DMS53 treated with DMSO at 0.1 percent for 48 hours (cell line): ENCODE results near the gene UBA1.

Experiments
- DNase-seq: peaks from one replicate; lab custom pipeline; 2025; ENCODE audit not compliant: unreplicated experiment; lab: John Stamatoyannopoulos, UW

Gene UBA1

DNA sequence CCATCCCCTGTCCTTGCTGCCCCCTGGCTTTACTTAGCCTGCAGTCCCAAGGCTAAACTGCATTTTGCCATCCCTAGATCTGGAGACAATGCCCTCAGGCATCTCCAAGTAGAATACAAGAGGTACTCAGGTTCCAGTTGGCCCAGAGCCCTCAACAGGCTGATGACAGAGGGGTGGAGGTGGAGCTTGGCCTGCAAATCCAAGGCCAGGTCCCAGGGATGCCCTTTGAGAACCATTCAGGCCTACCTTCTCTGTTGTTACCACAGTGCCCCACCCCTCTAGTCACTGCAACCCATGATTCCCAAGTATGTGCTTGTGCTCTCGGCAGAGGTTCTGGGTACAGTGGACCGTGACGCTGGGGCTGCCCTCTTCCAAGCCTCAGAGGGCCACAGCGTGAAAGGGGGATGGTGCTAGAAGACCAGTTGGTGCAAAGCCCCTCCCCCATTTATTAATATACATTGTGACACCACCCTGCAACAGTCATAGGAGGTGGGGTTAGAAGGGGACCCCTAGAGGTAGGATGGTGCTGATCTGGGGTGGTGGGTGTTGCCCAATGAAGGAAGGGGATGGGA is 6.4 kb upstream of the UBA1 start:
- no peak for DNase-seq

GRCh38 chrX:47189906-47190305 is 3.7 kb upstream of the UBA1 start:
- DNase-seq = no peak

GRCh38 chrX:47190445-47191269 is 3.0 kb upstream of the UBA1 start:
- peak; percentile 85 for DNase-seq

DNA sequence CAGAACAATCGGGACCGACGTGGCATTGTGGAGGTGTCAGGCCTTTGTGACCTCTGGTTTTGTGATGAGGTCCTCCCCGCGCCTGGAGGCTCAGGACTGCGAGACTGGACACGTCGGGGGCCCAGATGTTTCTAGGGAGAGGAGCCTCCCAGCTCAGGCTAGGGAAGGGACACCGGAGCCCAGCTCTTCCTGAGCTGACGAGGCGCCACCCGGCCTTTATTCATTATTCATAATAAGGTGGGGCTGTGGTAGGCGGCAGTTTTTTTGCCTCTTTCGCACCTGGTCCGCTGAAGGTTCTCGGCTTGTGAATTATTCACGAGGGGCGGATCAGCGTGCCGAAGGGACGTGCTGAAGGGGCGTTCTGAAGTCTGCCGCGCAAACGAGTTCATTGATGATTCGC is 2.3 kb upstream of the UBA1 start:
- DNase-seq = peak; percentile 51

- DNase-seq = no peak
Measured at GRCh38 chrX:47191806-47192401, 1.7 kb upstream of the UBA1 start.

- DNase-seq = no peak
Measured at GRCh38 chrX:47194194-47194787, 662 bp downstream of the UBA1 start.

DNA sequence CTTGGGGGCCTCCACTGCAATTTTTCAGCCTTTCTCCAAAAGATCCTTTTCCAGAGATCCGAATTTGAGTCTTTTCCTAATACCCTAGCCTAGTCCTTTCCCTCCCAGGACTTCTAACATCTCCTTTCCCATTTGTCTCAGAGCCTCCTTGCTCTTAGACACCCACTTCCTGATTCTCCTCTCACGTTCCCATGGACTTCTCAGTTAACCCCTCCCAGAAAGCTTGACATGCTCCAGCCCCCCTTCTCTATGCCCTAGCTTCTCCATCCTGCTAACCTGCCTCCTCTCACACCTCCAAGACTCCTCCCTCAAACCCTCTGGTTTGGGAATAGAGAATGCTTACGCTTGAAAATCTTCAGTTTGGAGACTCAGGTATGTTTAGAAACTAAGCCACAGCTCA is 2.5 kb downstream of the UBA1 start:
- no peak for DNase-seq

- DNase-seq = no peak
Measured at GRCh38 chrX:47197526-47197925, 3.9 kb downstream of the UBA1 start.

DNA sequence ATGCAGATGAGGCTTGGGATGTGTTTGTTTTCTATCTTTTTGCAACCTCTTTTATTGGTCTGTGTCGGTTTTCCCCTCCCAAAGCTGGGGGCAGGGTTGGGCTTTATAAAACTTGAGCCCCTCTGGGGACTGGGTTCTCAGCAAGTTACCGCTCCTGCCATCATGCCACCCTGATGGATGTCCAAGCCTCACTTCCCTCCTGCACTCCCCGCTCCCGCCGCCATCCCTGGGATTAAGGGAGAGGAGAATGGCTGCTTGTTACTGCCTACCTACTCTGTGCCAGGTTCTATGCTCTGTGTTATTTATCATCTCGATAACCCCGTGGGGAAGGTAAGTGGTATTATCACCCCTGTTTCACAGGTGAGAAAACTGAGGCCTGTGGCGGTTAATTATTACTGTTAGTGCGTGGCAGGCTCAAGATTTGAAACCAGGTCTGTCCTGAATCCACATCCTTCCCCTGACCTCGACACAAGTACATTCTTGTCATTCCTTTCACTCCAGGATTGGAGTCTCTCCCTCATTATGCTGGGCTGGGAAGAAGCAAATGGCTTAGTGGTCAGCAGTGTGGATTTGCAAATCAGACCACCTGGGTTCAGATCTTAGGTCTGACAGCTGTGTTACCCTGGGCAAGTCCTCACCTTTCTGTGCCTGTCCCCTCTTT is 4.5 kb downstream of the UBA1 start:
- no peak for DNase-seq

DNA sequence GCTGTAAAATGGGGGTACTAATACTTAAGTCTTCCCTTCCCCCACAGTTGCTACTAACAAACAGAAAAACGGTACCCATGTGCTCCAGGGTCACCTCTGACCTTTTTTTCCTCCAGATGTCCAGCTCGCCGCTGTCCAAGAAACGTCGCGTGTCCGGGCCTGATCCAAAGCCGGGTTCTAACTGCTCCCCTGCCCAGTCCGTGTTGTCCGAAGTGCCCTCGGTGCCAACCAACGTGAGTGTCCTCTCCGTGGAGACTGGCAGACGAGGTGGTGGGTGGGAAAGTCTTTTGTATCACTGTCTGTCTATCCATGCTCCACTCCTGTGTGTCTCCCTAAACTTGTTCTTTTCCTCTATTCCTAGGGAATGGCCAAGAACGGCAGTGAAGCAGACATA is 5.1 kb downstream of the UBA1 start:
- DNase-seq = no peak

DNA sequence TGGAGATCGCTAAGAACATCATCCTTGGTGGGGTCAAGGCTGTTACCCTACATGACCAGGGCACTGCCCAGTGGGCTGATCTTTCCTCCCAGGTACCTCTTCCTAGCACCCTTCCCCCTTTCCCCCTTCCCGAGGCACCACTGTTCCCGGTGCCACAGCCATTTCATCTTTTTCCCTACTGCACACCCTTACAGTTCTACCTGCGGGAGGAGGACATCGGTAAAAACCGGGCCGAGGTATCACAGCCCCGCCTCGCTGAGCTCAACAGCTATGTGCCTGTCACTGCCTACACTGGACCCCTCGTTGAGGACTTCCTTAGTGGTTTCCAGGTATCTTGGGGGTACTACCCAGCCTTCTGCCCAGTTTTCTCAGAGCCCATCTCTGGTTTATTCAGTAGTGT is 5.7 kb downstream of the UBA1 start:
- DNase-seq = no peak

DNA sequence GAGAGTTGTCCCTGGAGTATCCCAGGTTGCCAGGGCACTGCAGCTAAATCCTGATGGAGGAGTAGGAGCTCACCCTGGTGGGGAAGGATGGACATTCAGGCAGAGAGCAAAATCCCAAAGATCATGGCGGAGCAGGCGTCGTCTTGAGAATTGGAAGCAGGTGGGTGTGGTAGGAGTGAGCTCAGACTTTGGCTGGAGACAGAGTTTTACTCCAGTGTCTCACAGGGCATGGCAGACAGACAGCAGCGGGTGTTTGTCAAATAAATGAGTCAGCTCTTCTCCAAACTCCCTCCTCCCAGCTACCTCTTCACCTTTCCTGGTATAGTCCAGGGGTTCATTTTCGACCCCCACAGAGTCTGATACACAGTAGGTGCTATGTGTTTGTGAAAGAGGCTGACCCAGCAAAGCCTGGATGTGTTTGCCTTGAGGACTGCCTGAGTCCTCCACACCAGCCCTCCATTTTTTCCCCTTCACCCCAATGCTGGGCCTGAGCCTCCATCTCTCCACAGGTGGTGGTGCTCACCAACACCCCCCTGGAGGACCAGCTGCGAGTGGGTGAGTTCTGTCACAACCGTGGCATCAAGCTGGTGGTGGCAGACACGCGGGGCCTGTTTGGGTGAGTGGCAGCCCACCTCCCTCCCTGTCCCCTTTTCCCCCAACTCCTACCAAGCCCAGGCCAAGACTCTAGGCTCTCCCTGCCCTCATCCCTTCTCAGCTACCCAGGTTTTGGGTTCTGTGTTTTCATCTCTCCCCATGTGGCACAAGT is 6.9 kb downstream of the UBA1 start:
- no peak for DNase-seq

- DNase-seq = no peak
Measured at GRCh38 chrX:47201345-47201944, 7.8 kb downstream of the UBA1 start.

- DNase-seq = no peak
Measured at GRCh38 chrX:47202316-47202715, 8.7 kb downstream of the UBA1 start.

DNA sequence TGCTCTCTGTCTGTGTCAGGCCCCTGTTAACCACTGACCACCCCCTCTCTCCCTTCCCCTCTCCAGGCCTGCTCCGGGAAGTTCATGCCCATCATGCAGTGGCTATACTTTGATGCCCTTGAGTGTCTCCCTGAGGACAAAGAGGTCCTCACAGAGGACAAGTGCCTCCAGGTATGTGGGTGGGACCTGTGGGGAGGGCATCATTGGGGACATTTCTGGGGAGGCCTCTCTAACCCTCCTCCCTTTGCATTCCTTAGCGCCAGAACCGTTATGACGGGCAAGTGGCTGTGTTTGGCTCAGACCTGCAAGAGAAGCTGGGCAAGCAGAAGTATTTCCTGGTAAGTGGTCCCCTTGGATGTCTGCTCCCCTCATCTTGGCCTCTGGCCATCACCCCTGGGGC is 9.2 kb downstream of the UBA1 start:
- no peak for DNase-seq

DNA sequence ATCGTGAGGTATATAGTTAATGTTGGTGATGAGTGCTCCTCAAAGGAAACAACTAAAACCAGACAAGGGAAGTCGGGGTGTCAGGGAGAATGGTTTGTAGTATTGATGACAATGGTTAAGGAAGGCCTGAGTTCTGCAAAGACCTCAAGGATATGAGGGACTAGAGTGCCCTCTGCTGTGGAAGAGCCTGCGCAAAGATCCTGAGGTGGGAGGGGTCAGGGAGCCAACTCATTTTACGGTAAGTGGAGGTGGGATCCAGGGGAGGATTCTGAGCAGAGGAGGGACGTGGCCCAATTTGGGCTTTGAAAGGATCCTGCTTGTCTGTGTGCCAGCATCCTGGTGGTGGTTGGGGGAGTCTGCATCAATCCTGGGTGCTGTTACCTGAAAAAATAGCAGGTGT is 11.3 kb downstream of the UBA1 start:
- DNase-seq = no peak

GRCh38 chrX:47206316-47206715 is 12.7 kb downstream of the UBA1 start:
- DNase-seq = no peak

DNA sequence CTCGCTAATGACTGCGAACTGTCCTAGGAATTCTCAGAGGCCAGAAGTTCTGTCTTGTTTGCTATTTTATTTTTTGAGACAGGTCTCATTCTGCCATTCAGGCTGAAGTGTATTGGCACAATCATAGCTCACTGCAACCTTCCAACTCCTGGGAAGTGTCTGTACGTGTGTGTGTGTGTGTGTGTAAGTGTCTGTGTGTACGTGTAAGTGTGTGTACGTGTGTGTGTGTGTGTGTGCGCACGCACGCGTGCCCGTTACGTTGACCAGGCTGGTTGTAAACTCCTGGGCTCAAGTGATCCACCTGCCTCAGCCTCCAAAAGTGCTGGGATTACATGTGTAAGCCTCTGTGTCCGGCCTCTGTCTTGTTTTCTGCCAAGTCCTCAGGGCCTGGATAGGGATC is 14.5 kb downstream of the UBA1 start:
- no peak for DNase-seq

DNA sequence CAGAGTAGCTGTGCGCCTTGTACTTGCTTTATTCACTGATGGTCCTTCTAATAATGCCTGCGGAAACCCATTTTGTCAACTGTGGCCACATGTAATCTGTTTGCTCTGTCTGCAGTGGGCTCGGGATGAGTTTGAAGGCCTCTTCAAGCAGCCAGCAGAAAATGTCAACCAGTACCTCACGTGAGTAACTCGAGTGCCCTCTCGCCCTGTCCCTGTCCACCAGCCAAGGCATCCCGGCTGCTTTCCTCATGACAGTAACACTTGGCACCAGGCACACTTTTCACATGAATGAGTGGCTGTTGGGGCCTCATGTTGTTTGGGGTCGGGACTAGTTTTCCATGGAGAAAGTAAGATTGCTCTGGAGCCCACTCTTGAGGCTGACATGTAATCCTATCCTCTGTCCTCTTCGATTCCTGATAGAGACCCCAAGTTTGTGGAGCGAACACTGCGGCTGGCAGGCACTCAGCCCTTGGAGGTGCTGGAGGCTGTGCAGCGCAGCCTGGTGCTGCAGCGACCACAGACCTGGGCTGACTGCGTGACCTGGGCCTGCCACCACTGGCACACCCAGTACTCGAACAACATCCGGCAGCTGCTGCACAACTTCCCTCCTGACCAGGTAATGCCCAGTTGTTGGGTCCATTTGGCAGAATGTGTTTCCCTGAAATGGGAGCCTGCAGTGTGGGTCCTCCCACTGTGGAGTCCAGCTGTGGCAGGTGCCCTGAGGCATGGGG is 16.0 kb downstream of the UBA1 start:
- no peak for DNase-seq
